Fibroblast of the conjunctiva (primary cell): ENCODE data around the gene CPSF3.
"Not testable (repeated sequence)": the region's sequence is repeated elsewhere in the genome, so short reads cannot be mapped to it uniquely, and the experiment has no call there.

Source experiments
- DNase-seq: peaks from one replicate; pipeline ENCODE4 v3.0.0-alpha.2; 2010; ENCODE audit warnings: low read depth

The CPSF3 gene

GRCh38 chr2:9394816-9395215 is 28.6 kb upstream of the CPSF3 start:
- DNase-seq, result no peak

DNA sequence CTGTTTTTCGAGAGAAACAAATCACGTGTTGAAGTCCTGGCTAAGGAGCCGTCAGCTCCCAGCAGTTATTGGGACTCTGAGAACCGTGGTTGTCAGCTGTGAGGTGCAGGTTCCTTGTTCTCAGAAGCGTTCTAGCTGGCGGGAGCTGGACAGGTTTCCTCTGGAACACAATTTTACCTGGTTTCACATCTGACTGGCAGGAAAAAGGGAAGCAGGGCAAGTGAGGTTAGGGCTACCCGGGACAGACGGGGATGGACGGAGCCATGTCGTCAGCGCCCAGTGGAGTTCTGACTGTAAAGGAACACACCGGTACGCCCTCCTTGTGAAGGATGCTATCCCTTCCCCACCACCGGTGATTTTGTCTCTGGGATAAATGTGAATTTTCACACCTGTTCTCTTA is 26.3 kb upstream of the CPSF3 start:
- no peak for DNase-seq

DNA sequence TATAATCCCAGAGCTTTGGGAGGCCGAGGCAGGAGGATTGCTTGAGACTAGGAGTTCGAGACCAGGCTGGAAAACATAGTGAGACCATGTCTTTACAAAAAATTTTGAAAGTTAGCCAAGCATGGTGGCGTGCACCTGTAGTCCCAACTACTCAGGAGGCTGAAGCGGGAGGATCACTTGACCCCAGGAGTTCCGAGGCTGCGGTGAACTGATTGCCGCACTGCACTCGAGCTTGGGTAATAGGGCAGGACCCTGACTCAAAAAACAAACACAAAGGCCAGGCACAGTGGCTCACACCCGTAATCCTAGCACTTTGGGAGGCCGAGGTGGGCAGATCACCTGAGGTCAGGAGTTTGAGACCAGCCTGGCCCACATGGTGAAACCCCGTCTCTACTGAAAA is 25.2 kb upstream of the CPSF3 start:
- DNase-seq, result not testable (repeated sequence)

DNA sequence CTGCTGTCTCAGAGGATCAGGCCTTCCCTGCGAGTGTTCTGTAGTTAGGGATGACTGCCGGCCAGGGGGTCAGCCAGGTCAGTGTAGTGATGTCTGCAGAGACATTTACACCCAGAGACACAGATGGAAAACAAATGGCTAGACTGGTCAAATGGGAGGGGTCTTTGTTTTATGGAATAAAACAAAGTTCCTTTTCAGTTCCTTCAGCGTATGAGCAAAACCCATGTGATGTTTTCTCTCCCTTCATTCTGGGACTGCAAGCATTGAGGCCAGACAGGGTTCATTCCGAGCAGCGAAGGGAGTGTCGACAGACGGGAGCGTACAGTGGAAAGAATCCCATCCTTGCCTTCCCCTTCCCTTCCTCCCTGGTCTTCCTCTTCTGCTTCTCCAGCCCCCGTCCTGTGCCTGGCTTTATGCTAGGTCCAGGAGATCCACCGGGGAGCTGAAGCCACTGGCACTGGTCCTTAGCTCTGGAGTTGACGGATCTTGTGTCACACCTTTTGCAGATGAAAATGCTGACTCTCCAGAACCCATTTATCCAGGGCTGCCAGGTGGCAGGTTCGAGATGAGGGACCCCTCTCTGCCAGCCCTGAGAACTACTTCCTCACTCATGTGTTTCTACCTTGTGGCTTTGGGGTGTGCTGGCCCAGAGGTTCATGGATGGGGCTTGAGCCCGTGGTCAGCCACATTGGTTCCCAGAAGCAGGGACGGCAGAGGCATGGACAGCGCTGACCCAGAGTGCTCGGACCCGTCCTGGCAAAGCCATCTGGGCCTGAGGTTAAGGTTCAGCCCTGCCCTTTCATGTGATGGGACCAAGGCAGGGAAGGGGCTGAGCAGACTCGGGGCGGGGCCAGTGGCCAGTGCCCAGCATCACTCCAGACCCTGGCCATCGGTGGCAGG is 24.3 kb upstream of the CPSF3 start:
- no peak for DNase-seq

DNA sequence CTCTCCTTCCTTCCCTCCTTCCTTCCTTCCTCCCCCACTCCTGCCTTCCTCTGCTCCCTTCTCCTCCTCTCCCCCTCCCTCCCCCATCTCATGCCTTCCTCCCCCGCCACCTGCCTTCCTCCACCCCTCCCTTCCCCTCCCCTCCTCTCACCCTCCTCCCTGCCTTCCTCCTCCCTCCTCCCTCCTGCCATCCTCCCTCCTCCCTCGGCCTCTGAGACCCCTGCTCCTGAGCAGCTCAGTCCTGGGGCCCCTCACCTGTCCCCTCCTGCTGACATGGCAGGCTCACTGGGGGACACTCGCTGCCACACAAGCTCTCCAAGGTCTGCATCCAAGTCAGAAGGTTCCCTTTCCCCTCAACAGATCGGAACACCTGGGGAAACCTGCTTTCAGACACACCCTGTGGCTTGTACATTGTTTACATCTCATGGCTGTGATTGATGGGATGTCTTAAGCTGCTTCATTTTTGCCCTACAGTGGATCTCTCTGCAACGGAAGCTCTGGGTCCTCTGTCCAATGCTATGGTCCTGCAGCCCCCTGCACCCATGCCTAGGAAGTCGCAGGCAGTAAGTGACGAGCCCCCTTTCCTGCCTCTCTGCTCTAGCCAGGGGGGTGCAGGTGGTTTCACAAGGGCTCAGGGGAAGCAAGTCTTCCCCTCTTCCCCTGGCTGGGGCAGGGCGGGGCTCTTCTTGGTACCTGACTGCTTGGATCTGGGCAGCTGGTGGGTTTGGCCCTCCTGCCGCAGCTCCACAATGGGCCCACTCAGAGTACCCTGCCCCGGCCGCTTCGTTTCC is 23.0 kb upstream of the CPSF3 start:
- no peak for DNase-seq

- no peak for DNase-seq
Observed at GRCh38 chr2:9401059-9401547, 22.4 kb upstream of the CPSF3 start.

DNA sequence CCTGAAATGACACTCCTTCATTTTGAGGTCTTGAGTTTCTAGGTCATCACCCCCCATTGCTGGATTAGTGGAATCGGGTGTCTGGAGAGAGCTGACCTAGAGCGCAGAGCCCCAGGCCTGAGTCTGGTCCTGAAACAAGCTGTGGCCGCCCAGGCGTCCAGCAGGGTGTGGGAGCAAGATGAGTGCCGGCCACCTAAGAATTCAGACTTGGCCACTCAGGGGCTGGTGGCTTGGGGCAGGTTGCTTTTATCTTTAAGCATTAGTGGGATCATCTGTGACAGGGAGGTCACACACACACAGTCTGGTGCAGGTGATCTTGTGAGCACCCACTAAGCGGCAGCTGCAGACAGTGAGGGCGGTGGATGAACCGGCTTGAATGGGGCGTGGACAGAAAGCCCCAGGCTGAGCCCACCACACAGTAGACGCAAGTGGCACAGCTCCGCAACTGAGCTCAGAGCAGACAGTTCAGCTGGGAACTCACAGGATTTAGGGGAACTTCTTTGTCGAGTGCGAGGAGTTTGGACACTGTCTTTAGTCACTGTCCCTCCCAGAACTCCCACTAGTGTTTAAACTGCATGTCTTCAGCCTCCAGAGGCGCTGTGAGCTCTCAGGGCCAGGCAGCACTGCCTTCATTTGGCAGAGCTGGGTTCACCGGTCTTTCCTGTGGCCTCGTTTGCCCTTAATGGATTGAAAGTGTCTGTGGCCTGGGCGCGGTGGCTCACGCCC is 21.6 kb upstream of the CPSF3 start:
- no peak for DNase-seq

DNA sequence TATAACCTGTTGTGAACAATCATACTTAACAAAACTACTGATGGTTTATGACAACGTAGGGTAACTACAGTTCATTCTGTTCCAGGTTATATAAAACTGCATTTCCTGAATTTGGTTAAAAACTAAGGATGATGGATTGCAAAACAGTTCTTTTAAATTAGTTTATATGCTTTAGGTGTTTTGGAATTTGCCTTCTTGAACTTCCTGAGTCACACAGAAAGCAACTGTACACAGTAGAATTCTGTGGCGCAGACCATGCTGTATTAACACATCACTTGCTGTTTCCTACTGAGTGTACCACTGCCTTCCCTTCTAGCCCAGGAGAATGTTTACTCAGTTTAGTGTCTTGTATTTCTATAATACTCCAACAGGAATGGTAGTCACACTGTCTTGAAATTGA is 19.5 kb upstream of the CPSF3 start:
- DNase-seq, result no peak

DNA sequence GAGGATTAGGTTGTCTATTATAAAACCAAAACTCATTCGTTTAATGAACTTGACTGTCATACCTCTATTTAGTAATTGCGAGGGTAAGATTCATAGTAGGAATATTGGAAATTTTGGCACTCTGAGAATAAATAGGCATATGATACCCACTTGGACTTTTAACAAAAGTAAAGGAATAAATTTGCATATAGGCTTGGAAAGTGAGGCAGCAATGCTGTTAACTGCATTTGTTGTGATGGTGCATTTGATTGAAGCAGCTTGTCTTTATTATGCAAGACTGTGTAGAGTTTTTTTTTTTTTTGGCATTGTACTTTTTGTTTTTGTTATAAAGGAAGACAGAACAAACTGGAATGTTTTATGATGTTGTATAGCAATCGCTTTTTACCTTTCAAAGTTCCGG is 19.0 kb upstream of the CPSF3 start:
- DNase-seq, result no peak

DNA sequence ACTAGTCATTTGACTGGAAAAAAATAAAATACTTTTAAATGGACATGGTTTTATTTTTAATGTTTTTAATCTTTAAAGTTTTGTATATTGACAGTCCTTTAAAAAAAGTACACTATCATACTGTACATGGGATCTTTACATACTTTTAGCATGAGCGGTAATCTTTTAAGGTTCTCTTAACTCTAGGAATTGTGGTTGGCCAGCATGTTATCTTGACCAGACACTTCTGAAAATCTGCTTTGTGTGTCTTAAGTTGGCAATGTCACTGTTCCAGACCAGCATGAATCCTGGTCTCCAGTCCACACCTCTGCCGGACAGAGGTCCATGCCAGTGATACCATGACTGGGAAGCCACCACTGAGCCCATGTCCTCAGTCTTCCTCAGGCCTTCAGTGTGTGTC is 17.8 kb upstream of the CPSF3 start:
- DNase-seq, result no peak

DNA sequence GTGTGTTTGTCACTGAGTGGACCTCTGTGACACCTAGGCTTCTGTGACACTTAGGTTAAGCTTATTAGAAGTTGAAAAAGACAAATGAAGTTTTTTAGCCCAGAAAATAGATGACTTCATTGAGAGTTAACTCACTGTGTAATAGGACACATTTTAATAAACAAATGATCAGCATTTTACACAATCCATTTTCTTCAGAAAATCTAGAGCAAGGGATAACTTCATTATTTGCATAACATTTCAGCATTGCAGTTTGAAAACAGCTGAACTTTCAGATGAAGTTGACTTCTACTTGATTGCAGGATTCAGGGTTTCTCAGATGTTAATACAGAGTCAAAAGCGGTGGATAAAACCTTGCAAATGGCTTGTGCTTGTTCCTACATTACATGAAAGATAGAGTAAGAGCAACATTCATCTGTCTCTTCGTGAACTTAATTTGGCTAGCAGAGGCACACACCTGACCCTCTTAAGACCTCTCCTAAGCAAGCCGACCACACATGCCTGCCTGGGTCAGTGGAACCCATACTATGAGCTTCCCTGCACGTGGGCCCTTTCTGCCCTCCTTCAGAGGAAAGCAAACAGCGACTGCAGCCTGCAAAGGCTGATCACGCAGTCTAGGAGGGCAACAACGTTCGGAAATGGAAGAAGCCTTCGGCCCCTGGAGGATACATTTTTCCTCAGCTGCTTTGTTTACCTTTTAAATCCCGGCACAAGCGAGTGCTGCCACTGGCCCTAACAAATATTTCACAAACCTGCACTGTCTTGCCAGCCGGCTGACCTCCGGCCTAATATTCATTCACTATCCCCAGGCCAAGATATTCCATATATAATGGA is 16.7 kb upstream of the CPSF3 start:
- DNase-seq, result no peak

- DNase-seq, result no peak
Observed at GRCh38 chr2:9407363-9407811, 16.1 kb upstream of the CPSF3 start.

- no peak for DNase-seq
Observed at GRCh38 chr2:9408641-9409151, 14.8 kb upstream of the CPSF3 start.

GRCh38 chr2:9410108-9410507 is 13.3 kb upstream of the CPSF3 start:
- no peak for DNase-seq

DNA sequence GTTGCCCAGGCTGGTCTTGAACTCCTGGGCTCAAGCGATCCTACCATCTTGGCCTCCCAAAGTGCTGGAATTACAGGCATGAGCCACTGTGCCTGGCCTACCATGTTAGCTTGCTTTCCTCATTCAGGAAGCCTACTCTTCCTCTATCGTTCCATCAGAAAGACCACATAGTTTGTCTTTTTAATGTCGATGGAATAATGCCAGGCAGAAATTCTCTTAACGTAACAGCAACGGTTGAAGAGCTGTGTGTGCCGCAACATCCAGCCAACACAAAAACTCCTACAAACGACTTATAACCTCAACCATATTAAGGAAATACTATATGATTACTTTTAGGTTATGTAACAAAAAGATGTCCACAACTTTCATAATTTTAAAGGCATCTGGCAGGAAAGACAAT is 10.7 kb upstream of the CPSF3 start:
- DNase-seq, result no peak

DNA sequence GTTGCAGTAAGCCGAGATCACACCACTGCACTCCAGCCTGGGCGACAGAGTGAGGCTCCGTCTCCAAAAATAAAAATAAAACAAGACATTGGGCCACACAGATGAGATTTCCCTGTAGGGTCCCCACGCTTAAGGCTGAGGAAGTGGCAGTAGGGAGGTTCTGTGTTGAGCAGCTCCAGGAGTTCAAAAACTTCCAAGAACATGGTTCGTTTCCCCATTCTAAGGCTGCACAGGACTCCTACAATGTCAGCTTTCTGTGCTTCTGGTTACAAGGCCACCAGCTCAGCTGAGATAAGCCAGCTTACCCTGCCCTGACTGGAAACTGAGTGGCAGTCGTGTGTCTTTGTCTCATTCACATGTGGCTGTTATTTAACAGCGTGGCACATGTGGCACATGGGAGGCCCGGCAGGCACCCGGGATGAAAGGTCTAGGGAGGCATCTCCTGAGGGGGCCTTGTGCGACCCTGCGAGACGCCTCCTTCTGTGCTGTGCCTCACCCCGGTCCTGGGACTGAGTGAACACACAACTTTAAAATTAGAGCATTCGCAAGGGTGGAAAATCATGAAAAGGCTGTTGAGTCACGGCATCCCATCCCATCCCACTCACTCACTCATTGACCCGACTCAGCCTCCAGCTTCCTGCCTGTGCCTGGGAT is 7.8 kb upstream of the CPSF3 start:
- DNase-seq, result no peak

GRCh38 chr2:9416267-9416961 is 7.0 kb upstream of the CPSF3 start:
- DNase-seq, result no peak

DNA sequence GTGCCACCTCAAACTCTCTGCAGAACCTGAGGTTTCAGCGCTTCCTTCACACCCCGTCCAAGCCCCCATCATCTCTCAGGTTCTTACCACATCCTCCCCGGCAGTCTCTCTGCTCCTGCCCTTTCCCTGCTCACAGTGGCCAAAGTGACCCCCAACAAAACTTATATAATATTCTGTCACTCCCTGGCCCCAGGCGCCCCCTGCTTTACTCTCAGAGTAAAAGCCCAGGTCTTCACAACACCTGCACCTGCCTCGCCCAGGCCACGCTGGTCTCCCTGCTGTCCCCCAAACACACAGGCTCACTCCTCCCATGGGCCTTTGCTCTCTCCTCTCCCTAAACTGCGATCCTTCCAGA is 6.5 kb upstream of the CPSF3 start:
- DNase-seq, result no peak

GRCh38 chr2:9417725-9418124 is 5.7 kb upstream of the CPSF3 start:
- DNase-seq, result no peak

GRCh38 chr2:9418746-9419145 is 4.7 kb upstream of the CPSF3 start:
- no peak for DNase-seq
